SK-N-SH treated with all-trans-retinoic acid at 6 μM for 48 hours (cell line): Measurements from ENCODE around the gene WNT9B.

Experiments used
- ARNTL ChIP-seq: fragments of 450-650 bp; formaldehyde crosslinking; IDR thresholded peaks from 2 replicates; pipeline ENCODE4 v1.5.0; 2020; ENCODE audit warnings: low read depth, mild to moderate bottlenecking, moderate library complexity, borderline replicate concordance
- PPARA ChIP-seq: fragments of 250-450 bp; sonication (Bioruptor Pico); IDR thresholded peaks from 2 replicates; pipeline ENCODE4 v1.5.0; 2020; ENCODE audit warnings: mild to moderate bottlenecking, borderline replicate concordance
- TCF4 ChIP-seq: fragments of 250-450 bp; sonication (Bioruptor Pico); IDR thresholded peaks from 2 replicates; pipeline ENCODE4 v1.8.0; 2021; ENCODE audit warnings: mild to moderate bottlenecking, moderate library complexity, borderline replicate concordance
- TOX ChIP-seq: fragments of 250-450 bp; sonication (Bioruptor Pico); IDR thresholded peaks from 2 replicates; pipeline ENCODE4 v1.8.0; 2021; ENCODE audit warnings: mild to moderate bottlenecking, moderate library complexity, borderline replicate concordance
- ZFP30 ChIP-seq: fragments of 450-650 bp; formaldehyde crosslinking; IDR thresholded peaks from 2 replicates; pipeline ENCODE4 v1.5.0; 2022; ENCODE audit warnings: mild to moderate bottlenecking, moderate library complexity
- TF ChIP-seq, protein P1 (sequence below): fragments of 250-450 bp; sonication (Bioruptor Pico); IDR thresholded peaks from 2 replicates; pipeline ENCODE4 v1.5.1; 2020; ENCODE audit warnings: low read depth, mild to moderate bottlenecking, moderate library complexity
- TF ChIP-seq, protein P2 (sequence below): fragments of 250-450 bp; sonication (Bioruptor Pico); IDR thresholded peaks from 2 replicates; pipeline ENCODE4 v1.8.0; 2020; ENCODE audit warnings: mild to moderate bottlenecking, moderate library complexity, borderline replicate concordance

DNA sequence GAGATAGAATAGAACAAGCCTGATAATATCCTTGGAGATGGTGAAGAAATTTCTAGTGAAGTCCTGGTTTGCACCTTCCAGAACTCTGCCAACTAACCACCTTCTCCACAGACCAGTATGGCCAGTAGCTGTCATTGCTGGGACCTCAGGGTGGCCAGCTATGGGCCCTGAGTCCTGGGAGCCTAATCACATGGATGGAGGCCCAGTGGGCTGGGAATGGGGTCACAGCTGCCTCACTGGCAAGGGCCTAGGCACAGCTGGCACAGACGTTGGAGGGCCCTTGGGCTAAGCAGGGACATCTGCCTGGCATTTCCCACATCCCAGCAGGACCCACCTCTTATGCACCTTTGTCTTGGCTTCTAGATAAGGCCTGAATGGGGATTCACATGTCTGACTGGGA, 25.3 kb upstream of the WNT9B start:
- no peak for TF ChIP-seq TCF4 (CRISPR knock-in tag)
- TF ChIP-seq, protein P1, sequence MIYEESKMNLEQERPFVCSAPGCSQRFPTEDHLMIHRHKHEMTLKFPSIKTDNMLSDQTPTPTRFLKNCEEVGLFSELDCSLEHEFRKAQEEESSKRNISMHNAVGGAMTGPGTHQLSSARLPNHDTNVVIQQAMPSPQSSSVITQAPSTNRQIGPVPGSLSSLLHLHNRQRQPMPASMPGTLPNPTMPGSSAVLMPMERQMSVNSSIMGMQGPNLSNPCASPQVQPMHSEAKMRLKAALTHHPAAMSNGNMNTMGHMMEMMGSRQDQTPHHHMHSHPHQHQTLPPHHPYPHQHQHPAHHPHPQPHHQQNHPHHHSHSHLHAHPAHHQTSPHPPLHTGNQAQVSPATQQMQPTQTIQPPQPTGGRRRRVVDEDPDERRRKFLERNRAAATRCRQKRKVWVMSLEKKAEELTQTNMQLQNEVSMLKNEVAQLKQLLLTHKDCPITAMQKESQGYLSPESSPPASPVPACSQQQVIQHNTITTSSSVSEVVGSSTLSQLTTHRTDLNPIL (CRISPR knock-in tag) = no peak
- TF ChIP-seq, protein P2, sequence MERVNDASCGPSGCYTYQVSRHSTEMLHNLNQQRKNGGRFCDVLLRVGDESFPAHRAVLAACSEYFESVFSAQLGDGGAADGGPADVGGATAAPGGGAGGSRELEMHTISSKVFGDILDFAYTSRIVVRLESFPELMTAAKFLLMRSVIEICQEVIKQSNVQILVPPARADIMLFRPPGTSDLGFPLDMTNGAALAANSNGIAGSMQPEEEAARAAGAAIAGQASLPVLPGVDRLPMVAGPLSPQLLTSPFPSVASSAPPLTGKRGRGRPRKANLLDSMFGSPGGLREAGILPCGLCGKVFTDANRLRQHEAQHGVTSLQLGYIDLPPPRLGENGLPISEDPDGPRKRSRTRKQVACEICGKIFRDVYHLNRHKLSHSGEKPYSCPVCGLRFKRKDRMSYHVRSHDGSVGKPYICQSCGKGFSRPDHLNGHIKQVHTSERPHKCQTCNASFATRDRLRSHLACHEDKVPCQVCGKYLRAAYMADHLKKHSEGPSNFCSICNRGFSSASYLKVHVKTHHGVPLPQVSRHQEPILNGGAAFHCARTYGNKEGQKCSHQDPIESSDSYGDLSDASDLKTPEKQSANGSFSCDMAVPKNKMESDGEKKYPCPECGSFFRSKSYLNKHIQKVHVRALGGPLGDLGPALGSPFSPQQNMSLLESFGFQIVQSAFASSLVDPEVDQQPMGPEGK (CRISPR knock-in tag) = no peak
- no peak for TF ChIP-seq ZFP30 (CRISPR knock-in tag)
- no peak for TF ChIP-seq ARNTL (CRISPR knock-in tag)
- no peak for TF ChIP-seq TOX (CRISPR knock-in tag)
- no peak for TF ChIP-seq PPARA (CRISPR knock-in tag)
